Brain microvascular endothelial cell (primary cell): ENCODE data around the gene FAM222A.

Source experiments
- DNase-seq: peaks from one replicate; pipeline ENCODE4 v3.0.0-alpha.2; 2020
- H3K27ac ChIP-seq: fragments of 250-450 bp; sonication (Bioruptor Pico); 2 replicates; pipeline ENCODE4 v1.5.1; 2020; ENCODE audit warnings: mild to moderate bottlenecking, moderate library complexity
- H3K27me3 ChIP-seq: fragments of 250-450 bp; sonication (Bioruptor Pico); replicated peaks from 2 replicates; pipeline ENCODE4 v1.5.1; 2020; ENCODE audit warnings: mild to moderate bottlenecking
- H3K36me3 ChIP-seq: fragments of 250-450 bp; sonication (Bioruptor Pico); replicated peaks from 2 replicates; pipeline ENCODE4 v1.5.1; 2020; ENCODE audit warnings: mild to moderate bottlenecking
- H3K4me3 ChIP-seq: 2 replicates; pipeline ENCODE4 v1.5.1; 2011; ENCODE audit warnings: low read depth, mild to moderate bottlenecking, control low read depth, low read length, moderate library complexity
- in situ Hi-C: cut with HindIII; loops from 2 replicates; pipeline ENCODE4 v1.10.0; 2017; ENCODE audit warnings: low sequenced_read_pairs, low pct_ligation_motif_present
- TF ChIP-seq, protein P1 (sequence below): IDR thresholded peaks from 2 replicates; pipeline ENCODE4 v1.5.1; 2011; ENCODE audit warnings: low read depth, mild to moderate bottlenecking, moderate library complexity, low read length, control low read depth, inconsistent platforms; ENCODE audit errors: missing control alignments

Gene FAM222A

DNA sequence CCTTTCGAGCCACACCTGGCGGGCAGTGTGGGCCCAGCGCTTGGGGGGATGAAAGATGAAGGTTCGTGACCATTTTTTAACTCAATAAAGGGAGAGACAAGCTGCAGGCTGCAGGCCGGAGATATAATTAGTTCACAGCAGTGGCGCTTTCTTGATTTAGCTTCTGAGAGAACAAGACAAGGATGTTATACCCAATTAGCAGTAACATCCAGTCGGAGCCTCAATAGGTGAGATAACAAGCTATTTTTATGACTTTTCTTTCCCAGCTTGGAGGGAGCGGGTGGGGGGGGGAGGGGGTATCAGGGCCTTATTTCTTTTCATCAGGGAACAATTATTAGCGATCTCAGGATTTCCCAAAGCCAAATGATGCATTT lies 9.1 kb downstream of the FAM222A start:
- Histone ChIP-seq H3K27ac (no peak overlapping the region), H3K27me3 (peaks cover 16% of the 10 kb centered on the region), H3K4me3 (no peak overlapping the region), H3K36me3 (no peaks in the 10 kb centered on the region)
- no peak for DNase-seq
- TF ChIP-seq, protein P1, sequence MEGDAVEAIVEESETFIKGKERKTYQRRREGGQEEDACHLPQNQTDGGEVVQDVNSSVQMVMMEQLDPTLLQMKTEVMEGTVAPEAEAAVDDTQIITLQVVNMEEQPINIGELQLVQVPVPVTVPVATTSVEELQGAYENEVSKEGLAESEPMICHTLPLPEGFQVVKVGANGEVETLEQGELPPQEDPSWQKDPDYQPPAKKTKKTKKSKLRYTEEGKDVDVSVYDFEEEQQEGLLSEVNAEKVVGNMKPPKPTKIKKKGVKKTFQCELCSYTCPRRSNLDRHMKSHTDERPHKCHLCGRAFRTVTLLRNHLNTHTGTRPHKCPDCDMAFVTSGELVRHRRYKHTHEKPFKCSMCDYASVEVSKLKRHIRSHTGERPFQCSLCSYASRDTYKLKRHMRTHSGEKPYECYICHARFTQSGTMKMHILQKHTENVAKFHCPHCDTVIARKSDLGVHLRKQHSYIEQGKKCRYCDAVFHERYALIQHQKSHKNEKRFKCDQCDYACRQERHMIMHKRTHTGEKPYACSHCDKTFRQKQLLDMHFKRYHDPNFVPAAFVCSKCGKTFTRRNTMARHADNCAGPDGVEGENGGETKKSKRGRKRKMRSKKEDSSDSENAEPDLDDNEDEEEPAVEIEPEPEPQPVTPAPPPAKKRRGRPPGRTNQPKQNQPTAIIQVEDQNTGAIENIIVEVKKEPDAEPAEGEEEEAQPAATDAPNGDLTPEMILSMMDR: no peak
- in situ Hi-C loops: no loop called here

DNA sequence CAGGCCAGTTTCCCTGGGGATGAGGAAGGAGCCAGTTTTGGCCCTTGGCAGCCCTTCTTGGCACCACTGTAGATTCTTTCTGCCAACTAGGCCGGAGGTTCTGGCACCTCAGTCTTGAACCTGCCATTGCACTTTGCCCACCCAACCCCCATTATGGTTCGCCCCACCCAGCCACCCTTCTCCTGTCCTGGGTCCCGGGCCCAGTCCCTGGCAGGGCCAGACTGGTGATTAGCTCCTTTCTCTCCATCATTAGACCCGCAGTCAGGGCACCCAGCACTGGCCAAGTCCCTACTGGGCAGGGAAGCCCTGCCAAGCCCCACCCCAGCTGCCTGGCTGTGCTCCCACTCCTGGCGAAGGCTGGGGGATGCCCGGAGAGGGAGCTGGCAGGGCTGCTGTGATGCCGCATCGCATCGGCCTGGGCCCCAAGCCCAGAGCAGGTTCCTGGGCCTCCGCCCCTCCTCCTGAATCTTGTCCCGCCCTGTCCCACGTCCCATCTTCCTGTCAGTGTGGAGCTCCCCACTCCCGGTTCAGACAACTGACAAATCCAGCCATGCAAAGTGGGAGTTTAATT lies 9.8 kb downstream of the FAM222A start:
- Histone ChIP-seq H3K27ac (no peak overlapping the region), H3K4me3 (no peak overlapping the region), H3K36me3 (no peaks in the 10 kb centered on the region), H3K27me3 (peaks cover 11% of the 10 kb centered on the region)
- no peak for DNase-seq
- in situ Hi-C loops: no loop called here
- TF ChIP-seq, protein P1: no peak

DNA sequence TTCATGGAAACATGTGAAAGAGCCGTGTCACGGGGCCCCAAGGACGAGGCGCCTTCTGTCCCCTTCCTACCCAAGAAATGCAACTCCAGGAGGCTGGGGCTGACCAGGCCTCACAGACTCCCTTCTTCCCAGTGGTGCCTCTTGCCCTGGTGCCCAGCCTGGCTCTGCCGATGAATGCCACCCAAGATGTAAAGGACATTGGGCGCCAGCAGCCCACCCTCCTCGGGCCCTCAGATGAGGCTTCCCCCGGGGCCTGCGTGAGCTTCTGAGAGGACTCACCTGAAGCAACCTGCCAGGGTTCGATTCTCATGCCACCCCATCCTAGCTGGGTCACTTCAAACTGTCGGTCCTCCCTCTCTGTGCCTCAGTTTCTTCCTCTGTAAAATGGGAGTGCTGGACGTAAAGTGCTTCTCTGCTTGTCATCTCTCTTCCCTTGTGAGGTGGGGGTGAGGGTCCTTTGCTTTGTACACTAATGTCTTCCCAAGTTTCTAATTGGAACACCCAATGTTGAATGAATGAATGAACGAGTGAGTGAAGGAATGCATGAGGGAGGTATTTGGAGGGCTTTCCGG lies 10.8 kb downstream of the FAM222A start:
- Histone ChIP-seq H3K27me3 (peaks cover 2% of the 10 kb centered on the region), H3K36me3 (no peaks in the 10 kb centered on the region), H3K27ac (no peak overlapping the region), H3K4me3 (no peak overlapping the region)
- in situ Hi-C loops: no loop called here
- DNase-seq: no peak
- TF ChIP-seq, protein P1: no peak

DNA sequence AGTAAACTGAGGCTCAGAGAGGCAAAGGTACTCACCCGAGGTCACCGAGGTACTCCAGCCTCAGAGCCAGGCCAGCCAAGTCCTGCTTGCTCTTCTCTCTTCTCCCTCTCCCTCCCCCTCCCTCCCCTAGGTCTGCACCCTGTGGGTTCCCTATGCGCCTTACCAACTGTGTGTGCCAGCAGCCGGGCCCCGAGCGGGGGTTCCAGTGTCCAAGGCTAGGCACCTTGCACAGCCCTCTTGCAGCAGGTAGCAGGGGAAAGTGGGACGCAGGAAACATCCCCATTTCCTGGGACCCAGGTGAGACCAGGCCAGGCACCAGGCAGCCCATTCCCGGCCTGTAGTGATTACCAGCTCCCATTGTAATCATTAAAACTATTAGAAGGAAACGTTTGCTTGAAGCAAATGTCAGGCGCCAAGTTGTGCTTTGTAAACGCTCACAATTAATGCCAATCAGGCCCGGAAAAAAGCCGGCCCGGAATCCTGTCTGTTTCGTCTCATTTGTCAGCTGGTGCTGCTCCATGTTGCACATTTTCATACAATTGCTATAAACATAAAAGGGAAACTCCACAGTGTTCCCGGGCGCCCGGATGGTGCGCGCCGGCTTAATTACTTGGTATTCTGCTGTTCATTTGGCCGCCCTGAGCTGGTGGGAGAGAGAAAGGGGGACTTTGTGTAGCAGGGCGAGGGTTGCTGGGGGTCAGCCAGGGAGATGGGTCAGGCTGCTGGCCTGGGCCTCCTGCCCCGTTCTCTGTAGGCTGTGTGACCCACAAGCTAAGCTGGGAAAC lies 11.9 kb downstream of the FAM222A start:
- in situ Hi-C loops: no loop called here
- H3K36me3 ChIP-seq: no peaks in the 10 kb centered on the region
- TF ChIP-seq, protein P1: no peak
- H3K4me3 ChIP-seq: no peak overlapping the region
- H3K27ac ChIP-seq: no peak overlapping the region
- DNase-seq: no peak
- H3K27me3 ChIP-seq: no peaks in the 10 kb centered on the region

DNA sequence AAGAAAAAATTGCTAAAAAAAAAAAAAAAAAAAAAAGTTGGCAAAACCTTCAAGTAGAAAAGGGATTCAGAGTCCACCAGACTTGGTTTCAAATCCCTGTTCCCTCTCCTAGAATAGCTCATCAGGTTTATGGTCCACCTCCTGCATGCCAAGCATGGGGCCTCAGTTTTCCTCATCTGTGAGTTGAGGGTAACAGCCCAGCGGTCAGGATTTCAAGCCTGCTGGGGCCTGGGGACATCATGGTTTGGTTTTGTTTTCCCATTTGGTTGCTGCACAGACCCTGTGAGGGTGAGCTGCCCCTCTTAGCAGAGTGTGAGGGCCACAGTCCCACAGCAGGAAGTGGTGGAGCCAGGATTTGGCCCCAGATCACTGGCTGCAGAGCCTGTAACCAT lies 12.5 kb downstream of the FAM222A start:
- no peak for DNase-seq
- in situ Hi-C loops: no loop called here
- no peak overlapping the region for H3K27ac ChIP-seq
- no peak overlapping the region for H3K4me3 ChIP-seq
- no peaks in the 10 kb centered on the region for H3K27me3 ChIP-seq
- TF ChIP-seq, protein P1: no peak
- H3K36me3 ChIP-seq: no peaks in the 10 kb centered on the region
